Parathyroid adenoma (tissue), 2 donors: ENCODE results near the gene ANKIB1.

Experiments
- H2AFZ ChIP-seq: fragments of 300-600 bp; sonication (generic); one replicate; pipeline ENCODE4 v1.7.0; 2017; ENCODE audit warnings: antibody characterized with exemption, mild to moderate bottlenecking
- H3K27ac ChIP-seq: fragments of 300-600 bp; sonication (generic); one replicate; pipeline ENCODE4 v1.7.0; 2017
- H3K27me3 ChIP-seq: fragments of 300-600 bp; sonication (generic); one replicate; pipeline ENCODE4 v1.7.0; 2017; ENCODE audit warnings: low read length; ENCODE audit not compliant: control insufficient read depth, insufficient read depth
- H3K36me3 ChIP-seq: fragments of 300-600 bp; sonication (generic); one replicate; pipeline ENCODE4 v1.7.0; 2017; ENCODE audit warnings: low read length; ENCODE audit not compliant: control insufficient read depth, insufficient read depth
- H3K4me1 ChIP-seq: fragments of 300-600 bp; sonication (generic); one replicate; pipeline ENCODE4 v1.7.0; 2017; ENCODE audit warnings: control low read depth
- H3K4me2 ChIP-seq: fragments of 300-600 bp; sonication (generic); one replicate; pipeline ENCODE4 v1.7.0; 2017; ENCODE audit warnings: low read length
- H3K4me3 ChIP-seq: fragments of 300-600 bp; sonication (generic); one replicate; pipeline ENCODE4 v1.7.0; 2017; ENCODE audit warnings: low read depth, low read length
- H3K79me2 ChIP-seq: fragments of 300-600 bp; sonication (generic); one replicate; pipeline ENCODE4 v1.7.0; 2017; ENCODE audit warnings: control low read depth
- H3K9ac ChIP-seq: fragments of 300-600 bp; sonication (generic); one replicate; pipeline ENCODE4 v1.7.0; 2017; ENCODE audit warnings: mild to moderate bottlenecking
- H3K9me3 ChIP-seq: fragments of 300-600 bp; sonication (generic); one replicate; pipeline ENCODE4 v1.7.0; 2017; ENCODE audit warnings: low read length; ENCODE audit not compliant: control insufficient read depth
- CTCF ChIP-seq: fragments of 300-600 bp; sonication (generic); IDR thresholded peaks from one replicate; pipeline ENCODE4 v1.7.0; 2017; ENCODE audit warnings: antibody characterized with exemption, mild to moderate bottlenecking
- donor health status: primary hyperparathyroidism.

The ANKIB1 gene

GRCh38 chr7:92336662-92337340 lies 91.0 kb downstream of the ANKIB1 start:
- H3K27me3 ChIP-seq: no peaks in the 10 kb centered on the region
- no peak overlapping the region for H3K4me2 ChIP-seq
- no peak for TF ChIP-seq CTCF

GRCh38 chr7:92340016-92340415 lies 94.2 kb downstream of the ANKIB1 start:
- Histone ChIP-seq H2AFZ (no peak overlapping the region), H3K4me1 (no peaks in the 10 kb centered on the region), H3K4me2 (no peak overlapping the region), H3K27me3 (no peaks in the 10 kb centered on the region), H3K27ac (no peak overlapping the region), H3K9me3 (no peaks in the 10 kb centered on the region), H3K9ac (no peak overlapping the region), H3K4me3 (no peak overlapping the region), H3K36me3 (no peaks in the 10 kb centered on the region), H3K79me2 (no peaks in the 10 kb centered on the region)
- no peak for TF ChIP-seq CTCF

More at GRCh38 chr7:92336662-92337340, 91.0 kb downstream of the ANKIB1 start:
- Histone ChIP-seq H2AFZ (no peak overlapping the region), H3K27ac (no peak overlapping the region), H3K4me3 (no peak overlapping the region), H3K9ac (no peak overlapping the region), H3K79me2 (no peaks in the 10 kb centered on the region), H3K36me3 (no peaks in the 10 kb centered on the region), H3K9me3 (no peaks in the 10 kb centered on the region), H3K4me1 (no peaks in the 10 kb centered on the region)

GRCh38 chr7:92343714-92344113 lies 97.9 kb downstream of the ANKIB1 start:
- Histone ChIP-seq H3K27ac (no peak overlapping the region), H3K36me3 (no peaks in the 10 kb centered on the region), H3K79me2 (no peaks in the 10 kb centered on the region), H3K27me3 (no peaks in the 10 kb centered on the region), H3K4me3 (no peak overlapping the region), H3K4me2 (no peak overlapping the region), H3K9me3 (no peaks in the 10 kb centered on the region), H3K9ac (no peak overlapping the region), H2AFZ (no peak overlapping the region), H3K4me1 (no peaks in the 10 kb centered on the region)
- no peak for TF ChIP-seq CTCF

- H3K36me3 ChIP-seq: no peaks in the 10 kb centered on the region
- no peak overlapping the region for H3K9ac ChIP-seq
- no peak overlapping the region for H3K27ac ChIP-seq
- no peak overlapping the region for H2AFZ ChIP-seq
- no peaks in the 10 kb centered on the region for H3K79me2 ChIP-seq
- H3K4me2 ChIP-seq: no peak overlapping the region
- H3K4me3 ChIP-seq: no peak overlapping the region
- no peaks in the 10 kb centered on the region for H3K27me3 ChIP-seq
- TF ChIP-seq CTCF: no peak
- no peaks in the 10 kb centered on the region for H3K4me1 ChIP-seq
- no peaks in the 10 kb centered on the region for H3K9me3 ChIP-seq
Measured at GRCh38 chr7:92352009-92352408, 106.2 kb downstream of the ANKIB1 start.

GRCh38 chr7:92354214-92354613 lies 108.4 kb downstream of the ANKIB1 start:
- no peaks in the 10 kb centered on the region for H3K4me1 ChIP-seq
- no peak overlapping the region for H3K4me3 ChIP-seq
- H3K9ac ChIP-seq: no peak overlapping the region
- no peaks in the 10 kb centered on the region for H3K27me3 ChIP-seq
- TF ChIP-seq CTCF: no peak
- no peak overlapping the region for H2AFZ ChIP-seq
- H3K79me2 ChIP-seq: no peaks in the 10 kb centered on the region
- no peaks in the 10 kb centered on the region for H3K36me3 ChIP-seq
- H3K9me3 ChIP-seq: no peaks in the 10 kb centered on the region
- no peak overlapping the region for H3K4me2 ChIP-seq
- no peak overlapping the region for H3K27ac ChIP-seq
